ENCODE data around the gene FABP3. TPM values are rescaled to one million over a fixed set of nuclear protein-coding genes. Genes with fewer than 3 reads are reported as not detected.

FABP3 gene
- total RNA-seq, 1 donor from 2014 or later: 21.7 TPM

DNA sequence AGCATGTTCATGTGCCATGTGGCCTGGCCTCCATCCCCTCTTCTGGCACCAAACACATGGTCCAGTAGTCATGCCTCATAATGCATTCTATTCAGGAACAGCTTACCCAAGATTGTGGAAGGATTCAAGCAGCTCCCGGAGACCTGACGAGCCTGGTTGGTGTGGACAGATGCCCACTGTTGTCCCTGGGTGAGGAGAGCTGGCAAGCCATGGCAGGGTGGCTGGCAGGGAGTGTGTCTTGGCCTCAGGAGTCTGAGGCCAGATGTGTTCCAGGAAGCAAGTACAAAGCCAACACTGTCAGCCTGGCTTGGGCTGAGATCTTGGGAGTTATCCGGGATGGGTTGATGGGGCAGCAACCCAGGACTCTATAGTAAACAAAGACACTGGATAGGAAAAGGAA is 7.3 kb upstream of the FABP3 start:
- TF ChIP-seq, protein P1, sequence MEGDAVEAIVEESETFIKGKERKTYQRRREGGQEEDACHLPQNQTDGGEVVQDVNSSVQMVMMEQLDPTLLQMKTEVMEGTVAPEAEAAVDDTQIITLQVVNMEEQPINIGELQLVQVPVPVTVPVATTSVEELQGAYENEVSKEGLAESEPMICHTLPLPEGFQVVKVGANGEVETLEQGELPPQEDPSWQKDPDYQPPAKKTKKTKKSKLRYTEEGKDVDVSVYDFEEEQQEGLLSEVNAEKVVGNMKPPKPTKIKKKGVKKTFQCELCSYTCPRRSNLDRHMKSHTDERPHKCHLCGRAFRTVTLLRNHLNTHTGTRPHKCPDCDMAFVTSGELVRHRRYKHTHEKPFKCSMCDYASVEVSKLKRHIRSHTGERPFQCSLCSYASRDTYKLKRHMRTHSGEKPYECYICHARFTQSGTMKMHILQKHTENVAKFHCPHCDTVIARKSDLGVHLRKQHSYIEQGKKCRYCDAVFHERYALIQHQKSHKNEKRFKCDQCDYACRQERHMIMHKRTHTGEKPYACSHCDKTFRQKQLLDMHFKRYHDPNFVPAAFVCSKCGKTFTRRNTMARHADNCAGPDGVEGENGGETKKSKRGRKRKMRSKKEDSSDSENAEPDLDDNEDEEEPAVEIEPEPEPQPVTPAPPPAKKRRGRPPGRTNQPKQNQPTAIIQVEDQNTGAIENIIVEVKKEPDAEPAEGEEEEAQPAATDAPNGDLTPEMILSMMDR (conservative IDR thresholded peaks at IDR 0.05; ENCODE audit: low read depth, low read length): no peak
- H3K4me3 ChIP-seq (ENCODE audit: low read depth, low read length): no peak overlapping the region
- no peak for DNase-seq (ENCODE audit: low read depth)

DNA sequence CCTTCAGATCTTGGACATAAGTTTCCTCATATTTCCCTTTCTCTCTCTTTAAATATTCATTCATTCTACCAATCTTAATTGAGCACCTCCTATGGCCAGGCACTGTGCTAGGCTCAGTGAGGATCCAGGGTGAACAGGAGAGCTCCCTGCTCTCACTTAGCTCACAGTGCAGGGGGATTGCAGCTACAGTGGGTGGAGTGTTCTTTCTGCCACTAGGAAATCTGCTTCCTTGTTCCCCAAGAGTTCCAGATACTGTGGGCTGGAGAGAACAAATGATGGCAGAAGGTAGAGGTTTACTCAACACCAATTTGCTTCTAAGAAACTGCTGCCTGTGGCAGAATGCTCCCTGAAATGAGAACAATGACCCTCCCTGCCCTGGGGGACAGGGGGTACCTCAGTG is 5.1 kb upstream of the FABP3 start:
- TF ChIP-seq, protein P1 (conservative IDR thresholded peaks at IDR 0.05; ENCODE audit: low read depth, low read length): no peak
- no peak for DNase-seq (ENCODE audit: low read depth)
- H3K4me3 ChIP-seq (ENCODE audit: low read depth, low read length): no peak overlapping the region

DNA sequence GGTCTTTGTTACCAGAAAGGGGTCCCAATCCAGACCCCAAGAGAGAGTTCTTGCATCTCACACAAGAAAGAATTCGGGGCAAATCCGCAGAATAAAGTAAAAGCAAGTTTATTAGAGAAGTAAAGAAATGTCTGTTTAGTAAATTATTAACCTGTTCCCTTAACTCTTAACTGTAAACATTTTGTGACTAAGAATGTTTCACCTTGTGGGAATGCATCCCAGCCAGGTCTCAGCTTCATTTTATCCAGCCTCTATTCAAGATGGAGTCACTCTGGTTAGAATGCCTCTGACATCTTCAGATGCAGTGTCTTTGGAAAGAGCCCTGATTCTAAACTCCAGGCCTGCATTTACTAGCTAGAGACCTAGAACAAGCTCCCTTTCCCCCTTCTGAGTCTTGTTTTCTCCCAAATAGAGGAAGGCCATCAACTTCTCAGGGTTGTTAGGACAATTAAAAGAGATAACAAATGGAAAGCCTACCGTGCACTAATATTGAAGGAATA is 4.5 kb upstream of the FABP3 start:
- TF ChIP-seq, protein P1 (conservative IDR thresholded peaks at IDR 0.05; ENCODE audit: low read depth, low read length): no peak
- no peak for DNase-seq (ENCODE audit: low read depth)
- H3K4me3 ChIP-seq (ENCODE audit: low read depth, low read length): no peak overlapping the region

DNA sequence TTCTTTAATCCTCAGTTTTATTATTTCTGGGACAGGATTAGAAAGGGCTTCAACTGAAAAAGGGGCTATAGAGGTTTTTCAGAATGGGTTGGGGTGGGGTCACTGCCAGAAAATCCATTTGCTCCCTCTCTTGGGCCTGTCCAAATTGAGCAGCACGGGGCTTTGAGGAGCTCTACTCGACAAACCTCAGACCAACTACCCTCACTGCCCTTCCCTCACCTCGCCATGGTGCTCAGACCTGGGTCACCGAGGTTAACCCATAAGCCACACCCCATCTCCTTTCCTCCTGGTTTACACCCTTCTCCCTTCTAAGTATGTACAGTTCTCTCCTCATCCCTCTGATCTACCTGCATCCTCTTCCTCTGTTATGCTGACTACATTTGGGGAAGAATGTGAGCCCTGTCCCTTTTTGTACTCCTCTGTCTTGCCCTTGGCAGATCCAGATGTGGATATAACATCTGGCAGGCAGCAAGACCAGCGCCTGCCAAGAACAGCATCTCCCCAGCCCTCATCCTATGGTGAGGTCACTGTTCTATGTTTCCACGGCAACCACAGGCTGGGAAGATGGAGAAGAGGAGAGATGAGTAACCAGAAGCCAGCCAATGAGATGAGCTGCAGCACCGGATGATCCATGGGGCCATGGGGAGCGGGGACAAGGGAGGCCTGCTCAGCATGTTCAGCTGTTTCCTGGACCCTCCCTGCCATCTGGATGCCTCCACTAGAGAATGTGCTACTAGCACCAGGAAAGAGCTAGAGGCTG is 3.7 kb upstream of the FABP3 start:
- TF ChIP-seq, protein P1 (conservative IDR thresholded peaks at IDR 0.05; ENCODE audit: low read depth, low read length): no peak
- no peak for DNase-seq (ENCODE audit: low read depth)
- no peak overlapping the region for H3K4me3 ChIP-seq (ENCODE audit: low read depth, low read length)

DNA sequence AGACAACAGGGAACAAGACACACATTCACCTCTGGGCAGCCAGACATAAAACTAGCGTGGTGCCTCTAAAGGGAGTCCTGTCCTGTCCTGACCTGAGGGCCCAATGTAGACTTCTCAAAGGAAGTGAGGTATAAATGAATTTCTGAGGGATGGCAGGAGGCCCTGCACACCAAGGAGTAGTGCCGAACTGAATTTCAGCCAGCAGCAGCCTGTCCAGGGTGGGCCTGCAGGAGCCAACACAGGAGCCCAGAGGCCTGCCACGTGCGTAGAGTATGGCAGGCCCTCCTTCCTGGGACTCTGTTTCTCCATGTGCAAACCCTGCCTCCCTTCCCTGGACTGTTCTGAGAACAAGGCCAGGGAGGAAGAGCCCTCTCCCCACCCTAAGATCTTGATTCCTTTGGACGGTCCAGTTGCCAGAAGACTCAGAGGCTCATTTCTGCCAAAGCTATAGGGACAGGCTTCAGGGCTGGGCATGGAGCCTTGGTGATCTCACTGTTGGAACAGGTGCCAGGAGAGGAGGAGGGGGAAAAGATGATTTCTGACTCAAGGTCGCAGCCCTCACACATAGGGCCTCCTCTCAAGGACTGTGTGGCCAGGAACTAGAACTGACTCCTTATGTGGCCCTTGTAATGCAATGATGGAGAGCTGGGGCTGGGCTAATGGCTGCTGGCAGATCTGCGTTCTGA is 1.8 kb upstream of the FABP3 start:
- TF ChIP-seq, protein P1 (conservative IDR thresholded peaks at IDR 0.05; ENCODE audit: low read depth, low read length): no peak
- H3K4me3 ChIP-seq (ENCODE audit: low read depth, low read length): no peak overlapping the region
- no peak for DNase-seq (ENCODE audit: low read depth)

DNA sequence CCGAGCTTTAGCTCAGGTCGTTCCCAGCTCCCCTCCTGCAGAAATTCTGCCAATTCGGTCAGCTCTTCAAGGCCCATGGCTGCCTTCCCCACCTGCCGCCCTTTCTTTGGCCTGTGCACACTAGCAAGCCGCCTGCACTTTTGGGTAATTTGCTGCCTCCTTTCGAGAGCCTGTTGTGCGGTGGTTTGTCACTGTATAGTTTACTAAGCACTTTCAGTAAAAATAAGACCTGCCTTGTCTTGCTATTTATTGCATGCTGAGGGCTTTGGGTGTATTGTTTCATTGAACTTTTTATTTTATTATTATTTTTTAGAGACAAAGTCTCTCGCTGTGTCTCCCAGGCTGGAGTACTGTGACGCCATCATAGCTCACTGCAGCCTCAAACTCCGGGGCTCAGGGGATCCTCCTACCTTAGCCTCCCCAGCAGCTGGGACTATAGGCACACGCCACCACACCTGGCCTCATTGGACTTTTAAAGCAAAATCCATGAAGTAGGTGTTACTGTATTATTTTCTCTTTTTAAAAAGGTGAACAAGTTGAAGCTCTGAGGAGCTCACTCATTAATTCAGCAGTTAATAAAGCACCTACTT is 1.1 kb upstream of the FABP3 start:
- no peak for DNase-seq (ENCODE audit: low read depth)
- TF ChIP-seq, protein P1 (conservative IDR thresholded peaks at IDR 0.05; ENCODE audit: low read depth, low read length): no peak
- H3K4me3 ChIP-seq (ENCODE audit: low read depth, low read length): no peak overlapping the region

Measured in epithelial cell of proximal tubule (primary cell).